ENCODE results near the gene NUAK1. TPM values are rescaled to one million over a fixed set of nuclear protein-coding genes. Genes with fewer than 3 reads are reported as not detected.

Gene NUAK1
- total RNA-seq, 1 experiment from 2014 or later = 7.4 TPM

- TF ChIP-seq ZBTB33 (IDR thresholded peaks at IDR 0.05; ENCODE audit: extremely low read depth, insufficient replicate concordance, low read length) (peak; percentile 75), TCF7L2 (IDR thresholded peaks at IDR 0.05; ENCODE audit: borderline replicate concordance, extremely low read depth, insufficient read depth, insufficient read length) (peak; percentile 62), YY1 (IDR thresholded peaks at IDR 0.05; ENCODE audit: extremely low read depth, insufficient replicate concordance, low read depth, low read length) (peak; percentile 61)
Observed at GRCh38 chr12:106139422-106140171, 843 bp upstream of the NUAK1 start (continued).

- POLR2A ChIA-PET = no interaction called here
- Histone ChIP-seq H3K4me3 (replicated peaks in 1 of 2; ENCODE audit: low read depth in 1 of 2, low read length in 2 of 2) (peak overlapping the region; percentile 65 to 66), H3K27ac (ENCODE audit: low read depth, low read length) (peak overlapping the region; percentile 93; the same call in 1 of the 2 replicates), H3K79me2 (ENCODE audit: insufficient read depth, low read length) (no peaks in the 10 kb centered on the region), H3K4me2 (ENCODE audit: low read length) (peak overlapping the region; percentile 90), H3K4me1 (ENCODE audit: control insufficient read depth in 1 of 2, insufficient read depth in 2 of 2, low read length in 2 of 2) (peaks cover 22 to 29% of the 10 kb centered on the region in 2 experiments), H4K20me1 (ENCODE audit: insufficient read depth) (no peaks in the 10 kb centered on the region), H3K9me3 (ENCODE audit: control insufficient read depth in 1 of 2, insufficient read depth in 1 of 2, low read depth in 1 of 2, low read length in 2 of 2) (no peaks in the 10 kb centered on the region), H2AFZ (ENCODE audit: low read depth, low read length, poor library complexity, severe bottlenecking) (no peak overlapping the region), H3K36me3 (ENCODE audit: control insufficient read depth in 1 of 2, insufficient read depth in 2 of 2, low read length in 2 of 2) (no peaks in the 10 kb centered on the region), H3K9ac (ENCODE audit: low read length) (peak overlapping the region; percentile 71), H3K27me3 (ENCODE audit: insufficient read depth, low read length) (no peaks in the 10 kb centered on the region), H3K9me2 (ENCODE audit: insufficient read depth) (no peaks in the 10 kb centered on the region)
- no peak for ATAC-seq
- no peak for DNase-seq (ENCODE audit: low read depth, low spot score)
- RAD21 ChIA-PET (ENCODE audit: low non-redundant PET in 1 of 2, low total read pairs in 2 of 2, uncharacterized antibody in 2 of 2, unreplicated experiment in 2 of 2) = no interaction called here
- no TSS peak for BruUV-seq (replicated peaks)
- CTCF ChIA-PET = interaction anchor here (6.2 kb wide), 1 partner anchor 717 kb away, joined by 36 read pairs; no protein-coding TSS in a partner anchor
- intact Hi-C loops (cut with micrococcal nuclease) = loop anchor here (10.0 kb wide), 2 partner anchors 573 to 1933 kb away; no protein-coding TSS in a partner anchor
- TF ChIP-seq EZH2phosphoT487 (IDR thresholded peaks at IDR 0.05; ENCODE audit: borderline replicate concordance) (no peak), ATF3 (IDR thresholded peaks at IDR 0.05) (no peak), SIN3A (IDR thresholded peaks at IDR 0.05; ENCODE audit: low read depth) (no peak), ZBTB33 (IDR thresholded peaks at IDR 0.05; ENCODE audit: extremely low read depth, insufficient replicate concordance, low read length) (no peak), CTCF (IDR thresholded peaks at IDR 0.05 in 2 of 3, conservative IDR thresholded peaks at IDR 0.05 in 1 of 3; ENCODE audit: borderline replicate concordance in 1 of 3, insufficient read depth in 1 of 3, low read depth in 2 of 3, low read length in 2 of 3) (no peak), ELF1 (IDR thresholded peaks at IDR 0.05; ENCODE audit: borderline replicate concordance, low read depth) (no peak), CBX3 (IDR thresholded peaks at IDR 0.05; ENCODE audit: low read depth) (no peak), EGR1 (IDR thresholded peaks at IDR 0.05; ENCODE audit: low read depth) (no peak), FOSL1 (IDR thresholded peaks at IDR 0.05; ENCODE audit: low read depth) (no peak), POLR2AphosphoS5 (IDR thresholded peaks at IDR 0.05; ENCODE audit: low read depth, low read length) (no peak)
Observed at GRCh38 chr12:106138357-106138632, 459 bp downstream of the NUAK1 start.

All from HCT116 (cell line).